IMR-90 (cell line): ENCODE data around the gene EXO1. TPM values are rescaled to one million over a fixed set of nuclear protein-coding genes. Genes with fewer than 3 reads are reported as not detected.

Experiments used
- ATAC-seq: fragments of 200-7000 bp; cut with Tn5 transposase; 2 replicates; pipeline ENCODE4 v1.9.1; 2020; ENCODE audit warnings: low read depth, mild to moderate bottlenecking, moderate library complexity
- BruUV-seq: library from RNA; stranded (reverse); fragments of 400-500 nt; replicated peaks from 2 replicates; lab custom pipeline; 2021; lab: Mats Ljungman, UMichigan
- CTCF ChIA-PET: fragments of 300-600 bp; formaldehyde crosslinking; extraction: SDS; loops from one replicate; lab custom pipeline; 2021; ENCODE audit warnings: antibody characterized with exemption; lab: Yijun Ruan, JAX
- POLR2A ChIA-PET: fragments of 300-600 bp; sonication (Branson Sonifier 250); formaldehyde crosslinking; loops from one replicate; lab custom pipeline; 2022; ENCODE audit warnings: antibody characterized with exemption; ENCODE audit not compliant: unreplicated experiment; lab: Charles Lee
- DNase-seq: peaks from one replicate; pipeline ENCODE4 v3.0.0; 2013
- H2AFZ ChIP-seq: replicated peaks from 2 replicates; pipeline ENCODE3; 2013; ENCODE audit warnings: low read length, mild to moderate bottlenecking; ENCODE audit not compliant: poor library complexity
- H2AK5ac ChIP-seq: 2 replicates; pipeline ENCODE4 v1.6.1; 2013; ENCODE audit warnings: low read depth, low read length, inconsistent platforms
- H2AK9ac ChIP-seq: replicated peaks from 2 replicates; pipeline ENCODE3; 2013; ENCODE audit warnings: mild to moderate bottlenecking, low read depth, low read length, moderate library complexity; ENCODE audit not compliant: poor library complexity
- H2BK120ac ChIP-seq: 2 replicates; pipeline ENCODE4 v1.6.1; 2013; ENCODE audit warnings: low read depth, low read length, inconsistent platforms
- H2BK15ac ChIP-seq: 3 replicates; pipeline ENCODE4 v1.6.1; 2013; ENCODE audit warnings: low read depth, low read length, inconsistent platforms
- H2BK20ac ChIP-seq: 2 replicates; pipeline ENCODE4 v1.6.1; 2013; ENCODE audit warnings: low read depth, mild to moderate bottlenecking, inconsistent platforms, low read length, moderate library complexity
- H2BK5ac ChIP-seq: 2 replicates; pipeline ENCODE4 v1.6.1; 2013; ENCODE audit warnings: mild to moderate bottlenecking, low read depth, low read length, inconsistent platforms; ENCODE audit not compliant: poor library complexity, severe bottlenecking
- H3K14ac ChIP-seq: replicated peaks from 2 replicates; pipeline ENCODE4 v1.6.1; 2013; ENCODE audit warnings: low read depth, low read length, inconsistent platforms
- H3K18ac ChIP-seq: 2 replicates; pipeline ENCODE4 v1.6.1; 2013; ENCODE audit warnings: low read depth, low read length, control low read depth
- H3K23ac ChIP-seq: 2 replicates; pipeline ENCODE4 v1.6.1; 2013; ENCODE audit warnings: low read depth, low read length, inconsistent platforms
- H3K27ac ChIP-seq: 2 replicates; pipeline ENCODE4 v1.5.1; 2013; ENCODE audit warnings: mild to moderate bottlenecking, control low read depth, low read length; ENCODE audit not compliant: insufficient read depth
- H3K27me3 ChIP-seq: 2 replicates; pipeline ENCODE4 v1.6.1; 2013; ENCODE audit warnings: low read length; ENCODE audit not compliant: control insufficient read depth, insufficient read depth
- H3K36me3 ChIP-seq: 2 replicates; pipeline ENCODE4 v1.6.1; 2013; ENCODE audit warnings: low read length, mixed read lengths; ENCODE audit not compliant: control insufficient read depth, insufficient read depth
- H3K4ac ChIP-seq: 2 replicates; pipeline ENCODE4 v1.6.1; 2013; ENCODE audit warnings: low read depth, low read length, inconsistent platforms
- H3K4me1 ChIP-seq: 2 replicates; pipeline ENCODE4 v1.6.1; 2013; ENCODE audit warnings: low read length, mixed read lengths; ENCODE audit not compliant: control insufficient read depth, insufficient read depth
- H3K4me2 ChIP-seq: 2 replicates; pipeline ENCODE4 v1.6.1; 2013; ENCODE audit warnings: low read depth, mild to moderate bottlenecking, control low read depth, low read length, moderate library complexity
- H3K4me3 ChIP-seq: 2 replicates; pipeline ENCODE4 v1.5.1; 2013; ENCODE audit warnings: low read depth, mild to moderate bottlenecking, control low read depth, low read length, moderate library complexity; ENCODE audit not compliant: insufficient read depth
- H3K56ac ChIP-seq: 2 replicates; pipeline ENCODE4 v1.6.1; 2013; ENCODE audit warnings: low read length, inconsistent platforms; ENCODE audit not compliant: insufficient read depth; ENCODE audit errors: extremely low read depth
- H3K79me1 ChIP-seq, 2 experiments: 2 replicates each; pipeline ENCODE4 v1.6.1; 2013; ENCODE audit warnings: low read length in 2 of 2, inconsistent platforms in 1 of 2, low read depth in 1 of 2
- H3K9ac ChIP-seq: 2 replicates; pipeline ENCODE4 v1.6.1; 2013; ENCODE audit warnings: low read depth, low read length, control low read depth
- H3K9me1 ChIP-seq: 2 replicates; pipeline ENCODE4 v1.6.1; 2013; ENCODE audit warnings: low read length, inconsistent platforms; ENCODE audit not compliant: insufficient read depth
- H3K9me3 ChIP-seq: 2 replicates; pipeline ENCODE4 v1.6.1; 2013; ENCODE audit warnings: low read length; ENCODE audit not compliant: control insufficient read depth, insufficient read depth
- H4K20me1 ChIP-seq: 2 replicates; pipeline ENCODE4 v1.6.1; 2013; ENCODE audit warnings: low read length, inconsistent platforms; ENCODE audit not compliant: insufficient read depth
- H4K5ac ChIP-seq: 2 replicates; pipeline ENCODE4 v1.6.1; 2013; ENCODE audit warnings: mild to moderate bottlenecking, low read depth, low read length, control low read depth
- H4K8ac ChIP-seq, 2 experiments: 2 replicates each; pipeline ENCODE4 v1.6.1; 2013; ENCODE audit warnings: low read depth in 2 of 2, low read length in 2 of 2, control low read depth in 1 of 2, inconsistent platforms in 1 of 2
- H4K91ac ChIP-seq: 2 replicates; pipeline ENCODE4 v1.6.1; 2013; ENCODE audit warnings: low read depth, low read length, inconsistent platforms; ENCODE audit not compliant: insufficient read depth
- FOS ChIP-seq: fragments of 150-350 bp; IDR thresholded peaks from 2 replicates; pipeline ENCODE4 v1.6.1; 2016; ENCODE audit warnings: low read depth, low read length
- MAFK ChIP-seq: IDR thresholded peaks from 2 replicates; pipeline ENCODE4 v1.6.1; 2012; ENCODE audit warnings: low read depth, low read length, improper control_type of control experiment
- MAZ ChIP-seq: IDR thresholded peaks from 2 replicates; pipeline ENCODE4 v1.6.1; 2012; ENCODE audit warnings: low read depth, mild to moderate bottlenecking, low read length, improper control_type of control experiment, moderate library complexity, borderline replicate concordance
- MXI1 ChIP-seq: IDR thresholded peaks from 2 replicates; pipeline ENCODE4 v1.6.1; 2012; ENCODE audit warnings: low read depth, mild to moderate bottlenecking, low read length, moderate library complexity, borderline replicate concordance
- POLR2A ChIP-seq: IDR thresholded peaks from 2 replicates; pipeline ENCODE4 v1.6.1; 2012; ENCODE audit warnings: mild to moderate bottlenecking, low read depth, low read length
- RAD21 ChIP-seq: IDR thresholded peaks from 2 replicates; pipeline ENCODE4 v1.6.1; 2012; ENCODE audit warnings: low read length, improper control_type of control experiment
- WGBS, 2 experiments: methylation state at CpG; one replicate each; pipeline versions ENCODE4 v1.1.5 to v1.1.7; 2013; ENCODE audit warnings: missing lambda C conversion rate in 2 of 2; ENCODE audit not compliant: insufficient read length in 1 of 2; ENCODE audit errors: extremely low coverage in 2 of 2; 5-methylcytosine and 5-hydroxymethylcytosine counted together
- dilution Hi-C: fragments of 300-500 bp; cut with HindIII; formaldehyde crosslinking; loops from one replicate; pipeline ENCODE4 v1.14.3; 2018; ENCODE audit warnings: low sequenced_read_pairs; ENCODE audit not compliant: unreplicated experiment
- in situ Hi-C: fragments of 300-500 bp; cut with MboI; formaldehyde crosslinking; loops from 3 replicates; pipeline ENCODE4 v1.14.3; 2019; ENCODE audit warnings: low sequenced_read_pairs, inconsistent platforms, mixed read lengths
- intact Hi-C: fragments of 100-400 bp; cut with micrococcal nuclease; formaldehyde crosslinking; loops from 2 replicates; pipeline ENCODE4 v1.10.0; 2022
- polyA plus RNA-seq, 3 experiments: library from polyadenylated mRNA; depleted of rRNA; stranded (reverse); fragments of >200 nt; gene quantifications; 2 replicates each; pipeline ENCODE4 v1.2.3, GENCODE V29; 2012; ENCODE audit warnings: low replicate concordance in 1 of 3
- total RNA-seq: library from RNA; depleted of rRNA; stranded (reverse); fragments of >200 nt; gene quantifications from 2 replicates; pipeline ENCODE4 v1.2.3, GENCODE V29; 2012

The EXO1 gene
- total and polyA plus RNA-seq, 2 of the 4 experiments (the other 2 are of a cell fraction), result 5.1 to 12.9 TPM

- intact Hi-C loops (no loop called here), in situ Hi-C loops (no loop called here), dilution Hi-C loops (no loop called here)
- DNase-seq (peak; percentile 54), ATAC-seq (peak; percentile 81)
- 0 out of 2 replicates have a peak, but pooled peaks cover 5% of the 10 kb centered on the region for H3K9me1 ChIP-seq
- no peaks in the 10 kb centered on the region for H3K36me3 ChIP-seq
- H3K4me2 ChIP-seq, result peak overlapping the region; percentile 36
- peak overlapping the region; percentile 66; the same call in 1 of the 2 replicates for H3K18ac ChIP-seq
- H2BK15ac ChIP-seq, result peak overlapping the region; percentile 9; the same call in 1 of the 3 replicates
- peak overlapping the region; percentile 67 for H2AK5ac ChIP-seq
- no peak overlapping the region; the same call in 1 of the 2 replicates for H3K9ac ChIP-seq
- no peak overlapping the region for H3K4me3 ChIP-seq
- H2AK9ac ChIP-seq, result peak overlapping the region; percentile 26
- peak overlapping the region; percentile 86 for H2BK20ac ChIP-seq
- H3K4ac ChIP-seq, result peak overlapping the region; percentile 80
- POLR2A ChIA-PET, result no interaction called here
- peak overlapping the region; percentile 89 for H2BK120ac ChIP-seq
- H3K27ac ChIP-seq, result peak overlapping the region; percentile 20; the same call in 1 of the 2 replicates
- H3K4me1 ChIP-seq, result peaks cover 6% of the 10 kb centered on the region
- H3K9me3 ChIP-seq, result no peaks in the 10 kb centered on the region
- H3K23ac ChIP-seq, result peak overlapping the region; percentile 74; the same call in 1 of the 2 replicates
- peak overlapping the region; percentile 84 for H2AFZ ChIP-seq
- H4K20me1 ChIP-seq, result no peaks in the 10 kb centered on the region
- H2BK5ac ChIP-seq, result peak overlapping the region; percentile 73
- TF ChIP-seq FOS (no peak), POLR2A (no peak), MAFK (peak; percentile 15; the same call in 1 of the 2 replicates), RAD21 (no peak), MAZ (no peak), MXI1 (no peak)
- no peaks in the 10 kb centered on the region for H3K79me1 ChIP-seq
- BruUV-seq, result no TSS peak
- 0 out of 2 replicates have a peak overlapping the region, but pooled peaks have one; percentile 56 for H3K14ac ChIP-seq
- H4K8ac ChIP-seq, result peak overlapping the region in 1 of 2 experiments; percentile 61; a peak in 2 of 4 replicates
- no CpG with 5 or more reads among the region's 3 CpGs for WGBS, 2 experiments
- CTCF ChIA-PET, result interaction anchor here (0.6 kb wide), 2 partner anchors 127 to 178 kb away, joined by 3 read pairs; no protein-coding TSS in a partner anchor
- 0 out of 2 replicates have a peak overlapping the region, but pooled peaks have one; percentile 67 for H4K5ac ChIP-seq
- H3K27me3 ChIP-seq, result no peaks in the 10 kb centered on the region
- H4K91ac ChIP-seq, result peak overlapping the region; percentile 60; the same call in 1 of the 2 replicates
- H3K56ac ChIP-seq, result no peak overlapping the region
Measured at GRCh38 chr1:241828463-241829021, 19.5 kb upstream of the EXO1 start.
